Tibial artery (tissue), 4 donors: ENCODE measurements around the gene POLR3B.

Experiments used
- DNase-seq, 2 donors: peaks; one replicate each; pipeline ENCODE4 v3.0.0-alpha.2; 2019
- H3K27ac ChIP-seq, 2 donors: fragments of 200-600 bp; sonication (generic) in 1 of 2; 1 replicate in 1 of 2; 2 replicates in 1 of 2; pipeline ENCODE4 v1.5.1; 2018 to 2019; ENCODE audit warnings: mild to moderate bottlenecking in 1 of 2
- H3K27me3 ChIP-seq, 2 donors: fragments of 200-600 bp; sonication (generic) in 1 of 2; one replicate each; pipeline versions ENCODE4 v1.5.1 to v1.6.0; 2016 to 2019
- H3K36me3 ChIP-seq, 3 donors: fragments of 200-600 bp; sonication (generic) in 2 of 3; one replicate each; pipeline ENCODE4 v1.5.1; 2016 to 2019; ENCODE audit warnings: mild to moderate bottlenecking in 2 of 3
- H3K4me1 ChIP-seq, 4 donors: fragments of 200-600 bp; sonication (generic) in 2 of 4; 1 replicate in 3 of 4; 2 replicates in 1 of 4; pipeline ENCODE4 v1.5.1; 2016 to 2019
- H3K4me3 ChIP-seq, 2 donors: fragments of 200-600 bp; sonication (generic) in 1 of 2; 1 replicate in 1 of 2; 2 replicates in 1 of 2; pipeline ENCODE4 v1.5.1; 2018 to 2019; ENCODE audit warnings: mild to moderate bottlenecking in 2 of 2
- H3K9me3 ChIP-seq, 3 donors: fragments of 200-600 bp; sonication (generic) in 1 of 3; one replicate each; pipeline ENCODE4 v1.5.1; 2016 to 2019
- intact Hi-C: fragments of 100-400 bp; cut with DNase I; formaldehyde crosslinking; loops from one replicate; pipeline ENCODE4 v1.15.0; 2023; ENCODE audit warnings: low total_unique reads
- TF ChIP-seq, protein P1 (sequence below), 2 experiments: fragments of 200-600 bp in 1 of 2; fragments of 450-650 bp in 1 of 2; IDR thresholded peaks; one replicate each; pipeline ENCODE4 v1.5.1; 2017 to 2019; ENCODE audit warnings: antibody characterized with exemption in 2 of 2, mild to moderate bottlenecking in 1 of 2, moderate library complexity in 1 of 2

POLR3B gene

DNA sequence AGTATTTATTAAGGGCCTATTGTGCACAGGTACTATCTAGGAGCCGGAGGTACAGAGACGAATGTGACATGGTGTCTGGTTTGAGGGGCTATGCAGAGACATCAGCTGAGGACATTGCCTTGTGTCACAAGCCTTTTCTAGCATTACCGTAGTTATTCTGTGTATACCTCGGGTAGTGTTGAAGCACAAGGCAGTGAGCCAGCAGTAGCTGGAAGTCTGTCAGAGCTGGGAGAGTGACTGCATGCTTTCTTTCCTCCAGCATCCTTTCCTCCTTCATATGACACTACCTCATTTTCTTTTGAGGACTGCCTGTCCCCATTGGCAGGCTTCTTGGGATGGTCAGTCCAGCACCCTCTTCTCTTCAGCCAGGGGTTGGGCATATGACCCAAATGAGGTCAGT, 77.0 kb downstream of the POLR3B start:
- TF ChIP-seq, protein P1, sequence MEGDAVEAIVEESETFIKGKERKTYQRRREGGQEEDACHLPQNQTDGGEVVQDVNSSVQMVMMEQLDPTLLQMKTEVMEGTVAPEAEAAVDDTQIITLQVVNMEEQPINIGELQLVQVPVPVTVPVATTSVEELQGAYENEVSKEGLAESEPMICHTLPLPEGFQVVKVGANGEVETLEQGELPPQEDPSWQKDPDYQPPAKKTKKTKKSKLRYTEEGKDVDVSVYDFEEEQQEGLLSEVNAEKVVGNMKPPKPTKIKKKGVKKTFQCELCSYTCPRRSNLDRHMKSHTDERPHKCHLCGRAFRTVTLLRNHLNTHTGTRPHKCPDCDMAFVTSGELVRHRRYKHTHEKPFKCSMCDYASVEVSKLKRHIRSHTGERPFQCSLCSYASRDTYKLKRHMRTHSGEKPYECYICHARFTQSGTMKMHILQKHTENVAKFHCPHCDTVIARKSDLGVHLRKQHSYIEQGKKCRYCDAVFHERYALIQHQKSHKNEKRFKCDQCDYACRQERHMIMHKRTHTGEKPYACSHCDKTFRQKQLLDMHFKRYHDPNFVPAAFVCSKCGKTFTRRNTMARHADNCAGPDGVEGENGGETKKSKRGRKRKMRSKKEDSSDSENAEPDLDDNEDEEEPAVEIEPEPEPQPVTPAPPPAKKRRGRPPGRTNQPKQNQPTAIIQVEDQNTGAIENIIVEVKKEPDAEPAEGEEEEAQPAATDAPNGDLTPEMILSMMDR (IDR thresholded peaks at IDR 0.05), result no peak
- H3K4me1 ChIP-seq, result no peaks in the 10 kb centered on the region
- H3K27me3 ChIP-seq, result no peaks in the 10 kb centered on the region
- no peak overlapping the region for H3K4me3 ChIP-seq
- DNase-seq, result no peak
- H3K27ac ChIP-seq, result no peak overlapping the region
- peaks cover 19 to 60% (median 59%) of the 10 kb centered on the region in 3 donors for H3K36me3 ChIP-seq
- H3K9me3 ChIP-seq, result no peaks in the 10 kb centered on the region
- intact Hi-C loops, result no loop called here

DNA sequence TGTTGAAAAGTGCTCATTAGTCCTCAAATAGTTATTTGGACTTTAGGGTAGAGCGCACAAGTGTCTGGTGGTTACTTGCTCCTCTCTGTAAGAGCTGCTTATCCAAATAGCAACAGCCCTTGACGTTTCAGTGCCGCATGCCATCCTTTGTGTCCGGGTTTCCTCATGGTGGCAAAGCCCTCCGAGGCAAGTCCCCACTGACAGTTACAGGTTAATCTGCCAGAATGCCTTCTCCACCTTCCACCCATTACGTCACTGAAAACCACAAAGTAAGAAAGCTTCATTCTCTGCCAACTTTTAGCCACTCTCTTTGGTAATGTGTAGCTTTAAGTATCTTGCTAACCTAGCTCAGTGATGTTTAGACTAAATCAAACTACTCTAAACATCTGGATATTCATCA, 78.6 kb downstream of the POLR3B start:
- no peaks in the 10 kb centered on the region for H3K9me3 ChIP-seq
- H3K36me3 ChIP-seq, result peaks cover 31 to 66% (median 64%) of the 10 kb centered on the region in 3 donors
- no peaks in the 10 kb centered on the region for H3K4me1 ChIP-seq
- no peaks in the 10 kb centered on the region for H3K27me3 ChIP-seq
- intact Hi-C loops, result no loop called here
- no peak overlapping the region for H3K4me3 ChIP-seq
- TF ChIP-seq, protein P1 (IDR thresholded peaks at IDR 0.05), result no peak
- no peak overlapping the region for H3K27ac ChIP-seq
- no peak for DNase-seq

DNA sequence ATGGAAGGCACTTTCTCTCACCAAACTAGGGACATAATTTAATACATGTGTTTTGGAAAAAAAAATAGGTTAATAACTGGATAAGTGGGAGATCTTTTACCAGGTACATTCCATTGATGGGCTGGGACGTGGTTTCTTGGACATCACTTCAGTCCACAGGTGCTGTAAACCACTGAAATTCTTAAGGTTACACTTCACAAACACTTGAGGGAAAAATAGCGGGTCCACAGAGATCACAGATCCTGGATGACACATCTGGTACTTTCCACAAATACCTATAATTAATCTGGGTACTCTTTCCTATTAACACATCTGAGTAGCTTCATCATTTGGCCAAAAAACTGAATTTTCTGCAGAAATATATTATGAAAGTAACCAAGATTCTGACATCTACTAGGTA, 85.0 kb downstream of the POLR3B start:
- Histone ChIP-seq H3K4me3 (no peak overlapping the region), H3K4me1 (no peaks in the 10 kb centered on the region), H3K9me3 (no peaks in the 10 kb centered on the region), H3K27ac (no peak overlapping the region), H3K27me3 (no peaks in the 10 kb centered on the region), H3K36me3 (peaks cover 26 to 45% (median 42%) of the 10 kb centered on the region in 3 donors)
- TF ChIP-seq, protein P1 (IDR thresholded peaks at IDR 0.05), result no peak
- DNase-seq, result no peak
- intact Hi-C loops, result no loop called here

DNA sequence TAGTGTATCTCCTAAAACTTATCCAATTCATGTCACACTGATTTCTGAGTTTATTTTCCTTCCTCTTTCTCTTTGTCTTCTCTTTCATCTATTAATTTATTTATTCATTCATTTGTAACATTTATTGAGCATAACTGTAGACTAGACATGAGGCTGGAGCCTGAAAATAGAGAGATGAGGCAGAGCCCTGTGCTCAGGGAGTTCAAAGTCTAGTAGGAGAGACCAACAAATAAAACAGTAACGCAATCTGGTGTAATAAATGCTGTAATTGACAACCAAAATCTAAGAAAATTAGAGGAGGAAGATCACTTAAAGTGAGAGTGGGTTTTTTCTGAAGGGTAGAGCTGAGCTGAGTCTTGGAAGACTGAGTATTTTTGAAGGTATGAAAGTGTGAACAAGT, 87.5 kb downstream of the POLR3B start:
- no peak overlapping the region for H3K27ac ChIP-seq
- no peaks in the 10 kb centered on the region for H3K9me3 ChIP-seq
- TF ChIP-seq, protein P1 (IDR thresholded peaks at IDR 0.05), result no peak
- no peak overlapping the region for H3K4me3 ChIP-seq
- H3K36me3 ChIP-seq, result peaks cover 13 to 24% (median 22%) of the 10 kb centered on the region in 3 donors
- no peaks in the 10 kb centered on the region for H3K4me1 ChIP-seq
- H3K27me3 ChIP-seq, result no peaks in the 10 kb centered on the region
- intact Hi-C loops, result no loop called here
- DNase-seq, result no peak

DNA sequence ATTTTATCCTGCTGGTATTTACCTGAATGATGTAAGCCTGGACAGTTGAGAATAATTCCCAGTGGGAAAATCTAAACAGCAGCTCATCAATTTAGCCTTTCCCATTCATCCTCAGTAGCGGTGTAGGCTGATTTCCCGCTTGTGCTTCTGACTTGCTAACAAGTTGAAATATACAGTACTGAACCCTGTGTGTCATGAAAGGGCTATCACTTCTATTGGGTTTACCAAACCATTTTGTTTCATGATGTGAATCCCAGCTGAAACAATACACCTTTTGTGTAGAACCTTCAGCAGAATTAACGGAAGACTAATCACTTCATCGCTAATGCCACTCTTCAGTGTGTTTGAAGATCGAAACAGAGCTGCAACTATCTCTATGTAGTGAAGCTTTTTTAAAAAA, 88.4 kb downstream of the POLR3B start:
- no peak overlapping the region for H3K4me3 ChIP-seq
- intact Hi-C loops, result no loop called here
- H3K27me3 ChIP-seq, result no peaks in the 10 kb centered on the region
- no peaks in the 10 kb centered on the region for H3K4me1 ChIP-seq
- DNase-seq, result no peak
- H3K36me3 ChIP-seq, result peaks cover 4 to 18% (median 17%) of the 10 kb centered on the region in 3 donors
- TF ChIP-seq, protein P1 (IDR thresholded peaks at IDR 0.05), result no peak
- no peaks in the 10 kb centered on the region for H3K9me3 ChIP-seq
- H3K27ac ChIP-seq, result no peak overlapping the region
